Esophagus squamous epithelium (tissue), 4 donors: ENCODE measurements around the gene APH1A.
"Not testable (repeated sequence)": the region's sequence is repeated elsewhere in the genome, so short reads cannot be mapped to it uniquely, and the experiment has no call there.

Experiments used
- CTCF ChIP-seq, 6 experiments: fragments of 450-650 bp in 4 of 6; fragments of 200-600 bp in 2 of 6; sonication (generic) in 2 of 6; IDR thresholded peaks; one replicate each; pipeline ENCODE4 v1.5.1; 2016 to 2019; ENCODE audit warnings: antibody characterized with exemption in 6 of 6, mild to moderate bottlenecking in 4 of 6, moderate library complexity in 4 of 6
- POLR2A ChIP-seq, 4 donors: fragments of 450-650 bp; IDR thresholded peaks; one replicate each; pipeline ENCODE4 v1.6.1; 2017; ENCODE audit warnings: antibody characterized with exemption in 4 of 4, mild to moderate bottlenecking in 4 of 4, moderate library complexity in 3 of 4

- TF ChIP-seq CTCF, POLR2A (IDR thresholded peaks at IDR 0.05): not testable (repeated sequence)
Observed at GRCh38 chr1:150215855-150216254, 53.0 kb downstream of the APH1A start.
